H1 (cell line): ENCODE results near the gene SLC7A8. TPM values are rescaled to one million over a fixed set of nuclear protein-coding genes. Genes with fewer than 3 reads are reported as not detected.

ENCODE experiments used
- BRCA1 ChIP-seq: IDR thresholded peaks from 2 replicates; pipeline ENCODE4 v1.6.1; 2012; ENCODE audit warnings: low read depth, low read length, improper control_type of control experiment
- CHD7 ChIP-seq: fragments of 300-600 bp; sonication (generic); IDR thresholded peaks from 2 replicates; pipeline ENCODE4 v1.7.1; 2012; ENCODE audit warnings: low read length, moderate library complexity, mild to moderate bottlenecking, inconsistent platforms; ENCODE audit not compliant: insufficient replicate concordance
- E2F6 ChIP-seq: IDR thresholded peaks from 2 replicates; pipeline ENCODE4 v1.6.1; 2012; ENCODE audit warnings: inconsistent platforms
- EZH2 ChIP-seq: fragments of 200-600 bp; sonication (generic); IDR thresholded peaks from 2 replicates; pipeline ENCODE4 v1.7.1; 2012; ENCODE audit warnings: low read depth, mild to moderate bottlenecking, moderate library complexity, low read length, inconsistent platforms; ENCODE audit not compliant: severe bottlenecking
- KDM1A ChIP-seq: fragments of 200-600, 300-600 bp; sonication (generic); IDR thresholded peaks from 2 replicates; pipeline ENCODE4 v1.7.1; 2016; ENCODE audit warnings: mild to moderate bottlenecking, low read length, borderline replicate concordance
- RAD21 ChIP-seq, 2 experiments: IDR thresholded peaks in 1 of 2; conservative IDR thresholded peaks in 1 of 2; 2 replicates each; pipeline ENCODE4 v1.6.1; 2011; ENCODE audit warnings: low read depth in 2 of 2, low read length in 2 of 2, improper control_type of control experiment in 1 of 2, inconsistent platforms in 1 of 2, mild to moderate bottlenecking in 1 of 2, moderate library complexity in 1 of 2
- SIN3A ChIP-seq, 2 experiments: IDR thresholded peaks in 1 of 2; conservative IDR thresholded peaks in 1 of 2; 2 replicates each; pipeline ENCODE4 v1.6.1; 2011 to 2012; ENCODE audit warnings: low read length in 2 of 2, improper control_type of control experiment in 1 of 2, low read depth in 1 of 2, mild to moderate bottlenecking in 1 of 2
- SP1 ChIP-seq: IDR thresholded peaks from 2 replicates; pipeline ENCODE4 v1.6.1; 2011; ENCODE audit warnings: low read depth, low read length
- polyA plus RNA-seq, 7 experiments: library from polyadenylated mRNA; depleted of rRNA in 3 of 7; stranded (reverse) in 5 of 7; unstranded in 2 of 7; fragments of >200 nt in 5 of 7; fragments of 200-250 nt in 2 of 7; gene quantifications; 1 replicate in 5 of 7; 2 replicates in 1 of 7; 4 replicates in 1 of 7; pipeline versions ENCODE4 v1.2.1 to v1.2.3, GENCODE V29; 2011 to 2013; ENCODE audit warnings: missing spikeins in 2 of 7, mixed read lengths in 2 of 7
- total RNA-seq: library from RNA; stranded (reverse); fragmentation: NEBNext Ultra II Directional; extraction: Animal tissue kit (Norgen Biotek cat#: 25700); gene quantifications from 2 replicates; pipeline ENCODE4 v1.2.1, GENCODE V29; 2021

Gene SLC7A8
- total and polyA plus RNA-seq, 2 of the 8 experiments (the other 6 are each of a cell fraction or from before 2014, with no cell fraction given) = 182 to 204 TPM

GRCh38 chr14:23079716-23080115 is 103.7 kb downstream of the SLC7A8 start (continued):
- TF ChIP-seq CHD7 = no peak
- no peak for TF ChIP-seq SIN3A (conservative IDR thresholded peaks at IDR 0.05 in 1 of 2, IDR thresholded peaks at IDR 0.05 in 1 of 2; ENCODE audit: low read depth in 1 of 2, low read length in 2 of 2)
- TF ChIP-seq EZH2 = no peak
- no peak for TF ChIP-seq RAD21 (IDR thresholded peaks at IDR 0.05 in 1 of 2, conservative IDR thresholded peaks at IDR 0.05 in 1 of 2; ENCODE audit: low read depth in 2 of 2, low read length in 2 of 2)
- no peak for TF ChIP-seq KDM1A
- no peak for TF ChIP-seq SP1
- no peak for TF ChIP-seq E2F6
- no peak for TF ChIP-seq BRCA1
